AG04450 (cell line): Measurements from ENCODE around the gene HOXB5. TPM values are rescaled to one million over a fixed set of nuclear protein-coding genes. Genes with fewer than 3 reads are reported as not detected.

ENCODE experiments used
- CTCF ChIA-PET: fragments of 300-600, 350-600 bp; formaldehyde crosslinking; extraction: SDS; loops from one replicate; lab custom pipeline; 2022; ENCODE audit warnings: antibody characterized with exemption, inconsistent platforms; lab: Charles Lee
- POLR2A ChIA-PET: fragments of 350-600 bp; formaldehyde crosslinking; extraction: SDS; loops from one replicate; lab custom pipeline; 2021; ENCODE audit warnings: antibody characterized with exemption, inconsistent platforms; lab: Yijun Ruan, JAX
- DNase-seq: peaks from one replicate; pipeline ENCODE4 v3.0.0-alpha.2; 2011; ENCODE audit warnings: low read depth, low spot score
- H3K27ac ChIP-seq: one replicate; pipeline ENCODE4 v1.5.1; 2012; ENCODE audit warnings: low read depth, low read length, control low read depth
- H3K27me3 ChIP-seq: one replicate; pipeline ENCODE4 v1.6.0; 2012; ENCODE audit warnings: low read length; ENCODE audit not compliant: control insufficient read depth, insufficient read depth
- H3K4me3 ChIP-seq: 2 replicates; pipeline ENCODE4 v1.5.1; 2011; ENCODE audit warnings: mild to moderate bottlenecking, low read depth, low read length, control low read depth
- H3K9me3 ChIP-seq: 2 replicates; pipeline ENCODE4 v1.5.1; 2012; ENCODE audit warnings: low read length; ENCODE audit not compliant: control insufficient read depth, insufficient read depth
- polyA plus RNA-seq: library from polyadenylated mRNA; depleted of rRNA; stranded (reverse); fragments of >200 nt; gene quantifications from 2 replicates; pipeline ENCODE4 v1.2.3, GENCODE V29; 2011
- TF ChIP-seq, protein P1 (sequence below): IDR thresholded peaks from 2 replicates; pipeline ENCODE4 v1.5.1; 2011; ENCODE audit warnings: low read depth, low read length, control low read depth, inconsistent platforms

The HOXB5 gene
- polyA plus RNA-seq, 1 experiment = 9.4 TPM

DNA sequence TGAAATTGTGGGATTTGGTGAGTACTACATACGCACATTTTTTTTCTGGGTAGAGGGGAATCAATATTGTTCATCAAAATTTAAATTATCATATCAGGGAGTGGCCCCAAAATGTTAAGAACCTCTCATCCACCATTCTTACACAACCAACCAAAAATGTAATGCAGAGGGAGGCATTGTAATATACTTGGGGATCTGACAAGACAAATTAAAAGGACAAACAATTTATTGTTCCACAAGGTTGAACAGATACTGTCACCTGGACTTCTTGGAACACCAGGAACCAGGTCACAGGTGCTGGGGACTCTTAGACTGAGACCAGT is 47.2 kb upstream of the HOXB5 start:
- H3K9me3 ChIP-seq = peaks cover 15% of the 10 kb centered on the region; the same call in 1 of the 2 replicates
- CTCF ChIA-PET = interaction anchor here (1.3 kb wide), 1 partner anchor 150 kb away, joined by 3 read pairs; no protein-coding TSS in a partner anchor
- POLR2A ChIA-PET = no interaction called here
- no peak overlapping the region for H3K27ac ChIP-seq
- peaks cover 99% of the 10 kb centered on the region for H3K27me3 ChIP-seq
- H3K4me3 ChIP-seq = no peak overlapping the region
- TF ChIP-seq, protein P1, sequence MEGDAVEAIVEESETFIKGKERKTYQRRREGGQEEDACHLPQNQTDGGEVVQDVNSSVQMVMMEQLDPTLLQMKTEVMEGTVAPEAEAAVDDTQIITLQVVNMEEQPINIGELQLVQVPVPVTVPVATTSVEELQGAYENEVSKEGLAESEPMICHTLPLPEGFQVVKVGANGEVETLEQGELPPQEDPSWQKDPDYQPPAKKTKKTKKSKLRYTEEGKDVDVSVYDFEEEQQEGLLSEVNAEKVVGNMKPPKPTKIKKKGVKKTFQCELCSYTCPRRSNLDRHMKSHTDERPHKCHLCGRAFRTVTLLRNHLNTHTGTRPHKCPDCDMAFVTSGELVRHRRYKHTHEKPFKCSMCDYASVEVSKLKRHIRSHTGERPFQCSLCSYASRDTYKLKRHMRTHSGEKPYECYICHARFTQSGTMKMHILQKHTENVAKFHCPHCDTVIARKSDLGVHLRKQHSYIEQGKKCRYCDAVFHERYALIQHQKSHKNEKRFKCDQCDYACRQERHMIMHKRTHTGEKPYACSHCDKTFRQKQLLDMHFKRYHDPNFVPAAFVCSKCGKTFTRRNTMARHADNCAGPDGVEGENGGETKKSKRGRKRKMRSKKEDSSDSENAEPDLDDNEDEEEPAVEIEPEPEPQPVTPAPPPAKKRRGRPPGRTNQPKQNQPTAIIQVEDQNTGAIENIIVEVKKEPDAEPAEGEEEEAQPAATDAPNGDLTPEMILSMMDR = no peak
- no peak for DNase-seq

DNA sequence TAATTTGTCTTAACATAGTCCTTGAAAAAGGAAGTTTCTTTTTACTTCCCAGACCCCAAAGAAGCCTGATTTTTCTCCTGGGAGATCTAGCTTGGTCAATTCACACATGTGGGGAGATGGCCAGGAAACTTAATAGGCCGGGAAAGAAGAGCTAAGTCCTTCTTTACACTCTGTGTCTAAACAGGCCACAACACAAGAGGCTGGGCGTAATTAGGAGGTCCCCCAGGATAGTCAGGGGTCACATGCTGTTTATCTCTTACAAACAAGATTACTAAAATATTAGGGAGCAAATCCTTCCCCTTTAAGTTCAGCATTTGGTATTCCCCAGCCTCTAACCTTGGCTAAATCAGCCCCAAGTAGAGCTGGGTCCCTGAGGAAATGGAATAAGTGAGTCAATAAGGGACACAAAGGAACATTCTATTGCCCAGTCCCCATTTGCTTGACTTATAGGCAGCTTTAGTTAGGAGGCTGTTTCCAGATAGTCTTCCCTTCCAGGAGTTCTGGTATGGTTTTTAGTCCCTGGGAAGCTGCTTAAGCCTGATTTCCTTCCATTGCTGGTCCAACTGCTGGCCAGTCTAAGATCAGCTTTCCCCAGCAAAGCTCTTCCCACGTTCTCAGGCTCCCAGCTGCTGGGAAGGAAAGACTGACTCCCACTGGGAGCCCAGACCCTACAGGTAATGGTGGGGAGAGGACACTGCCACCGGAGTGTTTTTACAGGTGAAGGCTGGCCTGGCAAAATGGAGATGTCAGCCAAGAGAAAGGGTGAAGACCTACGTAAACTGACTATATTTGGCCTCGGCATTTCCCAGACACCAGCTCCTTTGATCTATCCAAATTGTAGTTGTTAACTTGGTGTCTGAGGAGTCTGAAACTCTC is 46.6 kb upstream of the HOXB5 start:
- no peak for DNase-seq

DNA sequence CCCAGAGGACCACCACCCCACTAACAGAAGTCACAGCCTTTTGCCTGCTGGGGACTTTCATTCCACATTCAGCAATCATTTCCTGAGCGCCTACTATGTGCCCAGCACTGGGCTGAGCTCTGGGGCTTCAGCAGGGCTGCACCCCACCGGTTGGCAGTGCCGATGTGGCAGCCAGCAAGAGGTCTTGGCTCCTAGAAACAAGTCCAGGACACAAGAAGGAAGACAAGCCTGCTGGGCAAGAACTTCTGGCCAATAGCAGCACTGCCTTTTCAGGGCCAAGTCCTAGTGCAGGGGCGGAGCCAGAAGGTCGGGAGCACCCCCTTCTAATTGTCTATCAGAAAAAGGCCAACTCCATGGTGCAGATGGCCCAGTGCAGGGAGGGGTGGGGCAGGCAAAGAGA is 45.6 kb upstream of the HOXB5 start:
- peaks cover 99% of the 10 kb centered on the region for H3K27me3 ChIP-seq
- no peak overlapping the region for H3K27ac ChIP-seq
- ChIA-PET CTCF (no interaction called here), POLR2A (no interaction called here)
- H3K9me3 ChIP-seq = peaks cover 19% of the 10 kb centered on the region; the same call in 1 of the 2 replicates
- no peak for DNase-seq
- no peak overlapping the region for H3K4me3 ChIP-seq
- TF ChIP-seq, protein P1 = no peak

More for the DNA sequence above, 46.6 kb upstream of the HOXB5 start:
- H3K9me3 ChIP-seq = peaks cover 15% of the 10 kb centered on the region; the same call in 1 of the 2 replicates
- ChIA-PET CTCF (interaction anchor here (1.3 kb wide), 1 partner anchor 151 kb away, joined by 3 read pairs; no protein-coding TSS in a partner anchor), POLR2A (no interaction called here)
- TF ChIP-seq, protein P1 = no peak
- no peak overlapping the region for H3K27ac ChIP-seq
- H3K4me3 ChIP-seq = no peak overlapping the region
- H3K27me3 ChIP-seq = peaks cover 99% of the 10 kb centered on the region

DNA sequence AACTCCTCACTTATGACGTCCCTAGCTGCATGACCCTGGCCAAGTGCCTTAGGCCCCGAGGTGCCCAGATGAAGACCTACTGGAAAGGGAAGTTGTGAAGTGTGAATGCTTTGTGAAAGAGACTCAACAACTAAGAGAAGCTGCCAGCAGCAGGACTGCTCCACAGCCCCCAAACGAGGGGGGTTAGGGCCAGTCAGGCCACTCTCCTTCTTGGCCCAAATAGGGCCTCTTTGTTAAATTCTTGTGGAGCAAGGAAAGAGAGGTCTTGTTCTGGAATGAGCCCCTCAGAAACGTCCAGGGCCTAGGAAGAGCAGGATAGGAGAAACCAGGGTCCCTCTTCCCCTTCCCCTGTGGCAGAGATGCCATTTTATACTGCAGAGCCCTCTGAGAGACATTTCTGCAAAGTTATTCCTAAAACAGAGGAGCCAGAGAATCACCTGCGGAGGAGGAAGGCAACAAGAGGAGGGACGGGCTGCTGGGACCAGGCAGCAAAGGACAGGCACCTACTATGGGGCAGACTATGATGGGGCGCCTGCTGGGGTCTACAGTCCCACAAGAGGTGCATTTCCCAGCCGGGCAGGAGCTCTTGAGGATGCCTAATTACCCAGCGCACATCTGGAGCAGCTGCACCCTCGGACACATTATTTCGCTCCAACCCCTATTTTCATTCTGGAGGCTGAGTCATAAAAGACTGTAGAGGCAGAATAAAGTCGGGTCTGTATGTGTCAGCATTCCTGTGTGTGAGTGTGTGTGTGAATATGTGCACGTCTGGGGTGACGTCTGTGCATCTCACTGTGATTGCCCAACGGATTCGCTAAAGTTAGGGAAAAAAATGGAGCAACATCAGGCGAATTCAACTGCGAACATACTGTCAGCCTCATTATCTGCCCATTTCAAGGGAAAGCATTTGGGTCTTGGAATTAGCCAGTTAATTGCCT is 44.0 kb upstream of the HOXB5 start:
- Histone ChIP-seq H3K9me3 (peaks cover 21% of the 10 kb centered on the region; the same call in 1 of the 2 replicates), H3K27me3 (peaks cover 97% of the 10 kb centered on the region), H3K4me3 (no peak overlapping the region), H3K27ac (no peak overlapping the region)
- ChIA-PET CTCF (interaction anchor here (1.2 to 1.9 kb wide), 4 partner anchors 10 to 41 kb away, joined by 4 to 8 read pairs (median 6); no protein-coding TSS in a partner anchor), POLR2A (no interaction called here)
- TF ChIP-seq, protein P1 = no peak
- DNase-seq = peak; percentile 30
